HepG2 (cell line): Measurements from ENCODE around the gene OGFR. TPM values are rescaled to one million over a fixed set of nuclear protein-coding genes. Genes with fewer than 3 reads are reported as not detected.

Experiments used
- AKAP8 ChIP-seq: sonication (generic); formaldehyde crosslinking; IDR thresholded peaks from 2 replicates; pipeline ENCODE4 v1.5.1; 2020; ENCODE audit warnings: mild to moderate bottlenecking, missing genetic modification reagents
- ARHGAP35 ChIP-seq: sonication (generic); formaldehyde crosslinking; IDR thresholded peaks from 2 replicates; pipeline ENCODE4 v1.9.0; 2022; ENCODE audit warnings: mild to moderate bottlenecking, inconsistent platforms, moderate library complexity, missing genetic modification reagents, borderline replicate concordance
- EEA1 ChIP-seq: sonication (generic); formaldehyde crosslinking; IDR thresholded peaks from 2 replicates; pipeline ENCODE4 v1.5.1; 2020; ENCODE audit warnings: mild to moderate bottlenecking, missing genetic modification reagents, borderline replicate concordance
- GPN1 ChIP-seq: sonication (generic); formaldehyde crosslinking; IDR thresholded peaks from 2 replicates; pipeline ENCODE4 v1.5.1; 2020; ENCODE audit warnings: missing genetic modification reagents, borderline replicate concordance
- KLF16 ChIP-seq, 2 experiments: sonication (generic) in 1 of 2; formaldehyde crosslinking in 1 of 2; IDR thresholded peaks; 2 replicates each; pipeline versions ENCODE4 v1.6.1 to v1.8.0; 2016 to 2023; ENCODE audit warnings: missing genetic modification reagents in 2 of 2, missing compliant biosample characterization in 1 of 2
- PCBP2 ChIP-seq: fragments of 200-400 bp; formaldehyde crosslinking; optimal IDR thresholded peaks from 2 replicates; pipeline ENCODE3; 2018; ENCODE audit warnings: low read length, low read depth; ENCODE audit not compliant: poor library complexity, severe bottlenecking
- PHF5A ChIP-seq: IDR thresholded peaks from one replicate; pipeline ENCODE4 v1.6.1; 2018; ENCODE audit warnings: low read depth, missing genetic modification reagents; ENCODE audit not compliant: unreplicated experiment
- PHF8 ChIP-seq: sonication (generic); formaldehyde crosslinking; IDR thresholded peaks from 2 replicates; pipeline ENCODE4 v1.5.0; 2020; ENCODE audit warnings: missing genetic modification reagents
- SMARCE1 ChIP-seq: fragments of 450-650 bp; IDR thresholded peaks from 2 replicates; pipeline ENCODE4 v1.6.1; 2017; ENCODE audit warnings: borderline replicate concordance
- ZNF180 ChIP-seq: sonication (generic); formaldehyde crosslinking; IDR thresholded peaks from 2 replicates; pipeline ENCODE4 v1.4.0; 2020; ENCODE audit warnings: low read depth, missing genetic modification reagents, borderline replicate concordance
- ZNF20 ChIP-seq: sonication (generic); formaldehyde crosslinking; IDR thresholded peaks from 2 replicates; pipeline ENCODE4 v1.4.0; 2020; ENCODE audit warnings: mild to moderate bottlenecking, moderate library complexity, missing genetic modification reagents
- ZNF484 ChIP-seq: sonication (generic); formaldehyde crosslinking; IDR thresholded peaks from 2 replicates; pipeline ENCODE4 v1.5.1; 2020; ENCODE audit warnings: mild to moderate bottlenecking, low read depth, missing genetic modification reagents, borderline replicate concordance
- ZNF562 ChIP-seq: sonication (generic); formaldehyde crosslinking; IDR thresholded peaks from 2 replicates; pipeline ENCODE4 v1.8.0; 2022; ENCODE audit warnings: missing genetic modification reagents, borderline replicate concordance
- ZNF607 ChIP-seq: sonication (generic); formaldehyde crosslinking; IDR thresholded peaks from 2 replicates; pipeline ENCODE4 v1.5.1; 2020; ENCODE audit warnings: missing genetic modification reagents, mild to moderate bottlenecking, borderline replicate concordance
- ZNF747 ChIP-seq: sonication (generic); formaldehyde crosslinking; IDR thresholded peaks from 2 replicates; pipeline ENCODE4 v1.8.1; 2023; ENCODE audit warnings: missing genetic modification reagents, mild to moderate bottlenecking, borderline replicate concordance
- ZNF772 ChIP-seq: sonication (generic); formaldehyde crosslinking; IDR thresholded peaks from 2 replicates; pipeline ENCODE4 v1.5.0; 2020; ENCODE audit warnings: mild to moderate bottlenecking, missing genetic modification reagents
- ZSCAN30 ChIP-seq: sonication (generic); formaldehyde crosslinking; IDR thresholded peaks from 2 replicates; pipeline ENCODE4 v1.5.0; 2020; ENCODE audit warnings: mild to moderate bottlenecking, missing genetic modification reagents
- ZSCAN9 ChIP-seq: IDR thresholded peaks from 2 replicates; pipeline ENCODE4 v1.6.1; 2016; ENCODE audit warnings: borderline replicate concordance
- polyA plus RNA-seq, 8 experiments: library from polyadenylated mRNA; depleted of rRNA in 3 of 8; stranded (reverse) in 7 of 8; unstranded in 1 of 8; fragments of >200 nt; fragmentation: Illumina TruSeq in 4 of 8; extraction: Trizol in 4 of 8; gene quantifications; 2 replicates each; pipeline versions ENCODE4 v1.2.1 to v1.2.3, GENCODE V29; 2011 to 2016; ENCODE audit warnings: low read depth in 4 of 8, missing spikeins in 1 of 8, mixed read lengths in 1 of 8; ENCODE audit not compliant: insufficient read depth in 1 of 8
- total RNA-seq, 5 experiments: library from RNA; depleted of rRNA; stranded (reverse); fragments of >200 nt; fragmentation: Illumina TruSeq; extraction: Trizol; gene quantifications; 2 replicates each; pipeline ENCODE4 v1.2.3, GENCODE V29; 2016; ENCODE audit warnings: low read depth in 1 of 5
- TF ChIP-seq, protein P1 (sequence below): sonication (generic); formaldehyde crosslinking; IDR thresholded peaks from 2 replicates; pipeline ENCODE4 v1.4.0; 2020; ENCODE audit warnings: mild to moderate bottlenecking, missing genetic modification reagents
- TF ChIP-seq, protein P2 (sequence below): sonication (generic); formaldehyde crosslinking; IDR thresholded peaks from 2 replicates; pipeline ENCODE4 v1.4.0; 2020; ENCODE audit warnings: missing genetic modification reagents, low read depth, mild to moderate bottlenecking, borderline replicate concordance
- TF ChIP-seq, protein P3 (sequence below): sonication (generic); formaldehyde crosslinking; IDR thresholded peaks from 2 replicates; pipeline ENCODE4 v1.4.0; 2020; ENCODE audit warnings: mild to moderate bottlenecking, missing genetic modification reagents
- TF ChIP-seq, protein P4 (sequence below): sonication (generic); formaldehyde crosslinking; conservative IDR thresholded peaks from 2 replicates; pipeline ENCODE4 v1.4.0; 2020; ENCODE audit warnings: missing genetic modification reagents
- TF ChIP-seq, protein P5 (sequence below): sonication (generic); formaldehyde crosslinking; conservative IDR thresholded peaks from 2 replicates; pipeline ENCODE4 v1.4.0; 2020; ENCODE audit warnings: missing genetic modification reagents
- TF ChIP-seq, protein P6 (sequence below): sonication (generic); formaldehyde crosslinking; conservative IDR thresholded peaks from 2 replicates; pipeline ENCODE4 v1.8.1; 2023; ENCODE audit warnings: missing genetic modification reagents

OGFR gene
- total and polyA plus RNA-seq, 2 of the 13 experiments (the other 11 are each of a cell fraction or from before 2014, with no cell fraction given), result 47.7 to 81.8 TPM

DNA sequence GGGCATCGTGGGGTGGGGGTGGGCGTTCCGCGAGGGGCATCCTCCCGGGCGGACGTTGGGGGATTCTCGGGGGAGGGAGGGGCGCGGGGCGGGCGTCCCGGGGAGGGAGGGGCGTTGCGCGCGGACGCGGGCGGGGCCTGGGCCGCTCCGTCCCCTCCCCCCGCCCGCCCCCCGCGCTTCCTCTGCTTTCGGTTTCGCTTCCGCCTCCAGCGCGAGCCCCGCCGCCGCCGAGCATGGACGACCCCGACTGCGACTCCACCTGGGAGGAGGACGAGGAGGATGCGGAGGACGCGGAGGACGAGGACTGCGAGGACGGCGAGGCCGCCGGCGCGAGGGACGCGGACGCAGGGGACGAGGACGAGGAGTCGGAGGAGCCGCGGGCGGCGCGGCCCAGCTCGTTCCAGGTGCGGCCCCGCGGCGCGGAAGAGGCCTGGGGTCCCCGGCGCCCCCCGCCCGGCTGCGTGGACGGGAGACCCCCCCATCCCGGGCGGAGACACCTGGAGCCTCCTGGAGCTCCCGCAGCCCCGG is at the start of gene OGFR (continued):
- TF ChIP-seq, protein P1, sequence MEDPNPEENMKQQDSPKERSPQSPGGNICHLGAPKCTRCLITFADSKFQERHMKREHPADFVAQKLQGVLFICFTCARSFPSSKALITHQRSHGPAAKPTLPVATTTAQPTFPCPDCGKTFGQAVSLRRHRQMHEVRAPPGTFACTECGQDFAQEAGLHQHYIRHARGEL (CRISPR knock-in tag), result 0 out of 2 replicates have a peak, but pooled peaks have one; percentile 64
- TF ChIP-seq PCBP2 (no peak), SMARCE1 (no peak), GPN1 (CRISPR knock-in tag) (no peak; the same call in 1 of the 2 replicates), KLF16 (CRISPR knock-in tag; IDR thresholded peaks at IDR 0.05) (0 out of 4 replicates have a peak, but pooled peaks of 1 of the 2 experiments have one; percentile 29), ZNF180 (CRISPR knock-in tag) (no peak), ZNF747 (CRISPR knock-in tag) (no peak), ZSCAN30 (CRISPR knock-in tag) (no peak), ARHGAP35 (CRISPR knock-in tag) (no peak), EEA1 (CRISPR knock-in tag) (0 out of 2 replicates have a peak, but pooled peaks have one; percentile 62), ZNF607 (CRISPR knock-in tag) (peak; percentile 74; the same call in 1 of the 2 replicates), ZSCAN9 (no peak), ZNF562 (no peak), ZNF20 (CRISPR knock-in tag) (no peak), ZNF484 (CRISPR knock-in tag) (no peak), PHF8 (peak; percentile 90), PHF5A (CRISPR knock-in tag) (peak; percentile 38), AKAP8 (CRISPR knock-in tag) (0 out of 2 replicates have a peak, but pooled peaks have one; percentile 32), ZNF772 (peak; percentile 24; the same call in 1 of the 2 replicates)
- TF ChIP-seq, protein P2, sequence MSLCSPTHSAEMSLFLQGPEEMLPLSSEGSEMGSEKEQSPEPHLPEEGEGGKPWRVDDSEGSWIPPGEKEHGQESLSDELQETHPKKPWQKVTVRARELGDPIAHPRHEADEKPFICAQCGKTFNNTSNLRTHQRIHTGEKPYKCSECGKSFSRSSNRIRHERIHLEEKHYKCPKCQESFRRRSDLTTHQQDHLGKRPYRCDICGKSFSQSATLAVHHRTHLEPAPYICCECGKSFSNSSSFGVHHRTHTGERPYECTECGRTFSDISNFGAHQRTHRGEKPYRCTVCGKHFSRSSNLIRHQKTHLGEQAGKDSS, result peak; percentile 85
- TF ChIP-seq, protein P3, sequence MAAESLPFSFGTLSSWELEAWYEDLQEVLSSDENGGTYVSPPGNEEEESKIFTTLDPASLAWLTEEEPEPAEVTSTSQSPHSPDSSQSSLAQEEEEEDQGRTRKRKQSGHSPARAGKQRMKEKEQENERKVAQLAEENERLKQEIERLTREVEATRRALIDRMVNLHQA, result no peak
- TF ChIP-seq, protein P4, sequence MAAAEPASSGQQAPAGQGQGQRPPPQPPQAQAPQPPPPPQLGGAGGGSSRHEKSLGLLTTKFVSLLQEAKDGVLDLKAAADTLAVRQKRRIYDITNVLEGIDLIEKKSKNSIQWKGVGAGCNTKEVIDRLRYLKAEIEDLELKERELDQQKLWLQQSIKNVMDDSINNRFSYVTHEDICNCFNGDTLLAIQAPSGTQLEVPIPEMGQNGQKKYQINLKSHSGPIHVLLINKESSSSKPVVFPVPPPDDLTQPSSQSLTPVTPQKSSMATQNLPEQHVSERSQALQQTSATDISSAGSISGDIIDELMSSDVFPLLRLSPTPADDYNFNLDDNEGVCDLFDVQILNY, result no peak; the same call in 1 of the 2 replicates
- TF ChIP-seq, protein P5, sequence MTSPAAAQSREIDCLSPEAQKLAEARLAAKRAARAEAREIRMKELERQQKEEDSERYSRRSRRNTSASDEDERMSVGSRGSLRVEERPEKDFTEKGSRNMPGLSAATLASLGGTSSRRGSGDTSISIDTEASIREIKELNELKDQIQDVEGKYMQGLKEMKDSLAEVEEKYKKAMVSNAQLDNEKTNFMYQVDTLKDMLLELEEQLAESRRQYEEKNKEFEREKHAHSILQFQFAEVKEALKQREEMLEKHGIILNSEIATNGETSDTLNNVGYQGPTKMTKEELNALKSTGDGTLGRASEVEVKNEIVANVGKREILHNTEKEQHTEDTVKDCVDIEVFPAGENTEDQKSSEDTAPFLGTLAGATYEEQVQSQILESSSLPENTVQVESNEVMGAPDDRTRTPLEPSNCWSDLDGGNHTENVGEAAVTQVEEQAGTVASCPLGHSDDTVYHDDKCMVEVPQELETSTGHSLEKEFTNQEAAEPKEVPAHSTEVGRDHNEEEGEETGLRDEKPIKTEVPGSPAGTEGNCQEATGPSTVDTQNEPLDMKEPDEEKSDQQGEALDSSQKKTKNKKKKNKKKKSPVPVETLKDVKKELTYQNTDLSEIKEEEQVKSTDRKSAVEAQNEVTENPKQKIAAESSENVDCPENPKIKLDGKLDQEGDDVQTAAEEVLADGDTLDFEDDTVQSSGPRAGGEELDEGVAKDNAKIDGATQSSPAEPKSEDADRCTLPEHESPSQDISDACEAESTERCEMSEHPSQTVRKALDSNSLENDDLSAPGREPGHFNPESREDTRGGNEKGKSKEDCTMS (CRISPR knock-in tag), result no peak
- TF ChIP-seq, protein P6, sequence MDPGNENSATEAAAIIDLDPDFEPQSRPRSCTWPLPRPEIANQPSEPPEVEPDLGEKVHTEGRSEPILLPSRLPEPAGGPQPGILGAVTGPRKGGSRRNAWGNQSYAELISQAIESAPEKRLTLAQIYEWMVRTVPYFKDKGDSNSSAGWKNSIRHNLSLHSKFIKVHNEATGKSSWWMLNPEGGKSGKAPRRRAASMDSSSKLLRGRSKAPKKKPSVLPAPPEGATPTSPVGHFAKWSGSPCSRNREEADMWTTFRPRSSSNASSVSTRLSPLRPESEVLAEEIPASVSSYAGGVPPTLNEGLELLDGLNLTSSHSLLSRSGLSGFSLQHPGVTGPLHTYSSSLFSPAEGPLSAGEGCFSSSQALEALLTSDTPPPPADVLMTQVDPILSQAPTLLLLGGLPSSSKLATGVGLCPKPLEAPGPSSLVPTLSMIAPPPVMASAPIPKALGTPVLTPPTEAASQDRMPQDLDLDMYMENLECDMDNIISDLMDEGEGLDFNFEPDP (CRISPR knock-in tag), result 0 out of 2 replicates have a peak, but pooled peaks have one; percentile 96
